GM12873 (cell line): Measurements from ENCODE around the gene SSBP4.
A peak's percentile ranks its signal among the peaks of the same experiment; 100 is the strongest.

Experiments used
- TF ChIP-seq, protein P1 (sequence below): IDR thresholded peaks from 2 replicates; pipeline ENCODE4 v1.5.1; 2012; ENCODE audit warnings: low read depth, mild to moderate bottlenecking, moderate library complexity, low read length, control low read depth; ENCODE audit not compliant: insufficient read depth; ENCODE audit errors: missing control alignments

Gene SSBP4

DNA sequence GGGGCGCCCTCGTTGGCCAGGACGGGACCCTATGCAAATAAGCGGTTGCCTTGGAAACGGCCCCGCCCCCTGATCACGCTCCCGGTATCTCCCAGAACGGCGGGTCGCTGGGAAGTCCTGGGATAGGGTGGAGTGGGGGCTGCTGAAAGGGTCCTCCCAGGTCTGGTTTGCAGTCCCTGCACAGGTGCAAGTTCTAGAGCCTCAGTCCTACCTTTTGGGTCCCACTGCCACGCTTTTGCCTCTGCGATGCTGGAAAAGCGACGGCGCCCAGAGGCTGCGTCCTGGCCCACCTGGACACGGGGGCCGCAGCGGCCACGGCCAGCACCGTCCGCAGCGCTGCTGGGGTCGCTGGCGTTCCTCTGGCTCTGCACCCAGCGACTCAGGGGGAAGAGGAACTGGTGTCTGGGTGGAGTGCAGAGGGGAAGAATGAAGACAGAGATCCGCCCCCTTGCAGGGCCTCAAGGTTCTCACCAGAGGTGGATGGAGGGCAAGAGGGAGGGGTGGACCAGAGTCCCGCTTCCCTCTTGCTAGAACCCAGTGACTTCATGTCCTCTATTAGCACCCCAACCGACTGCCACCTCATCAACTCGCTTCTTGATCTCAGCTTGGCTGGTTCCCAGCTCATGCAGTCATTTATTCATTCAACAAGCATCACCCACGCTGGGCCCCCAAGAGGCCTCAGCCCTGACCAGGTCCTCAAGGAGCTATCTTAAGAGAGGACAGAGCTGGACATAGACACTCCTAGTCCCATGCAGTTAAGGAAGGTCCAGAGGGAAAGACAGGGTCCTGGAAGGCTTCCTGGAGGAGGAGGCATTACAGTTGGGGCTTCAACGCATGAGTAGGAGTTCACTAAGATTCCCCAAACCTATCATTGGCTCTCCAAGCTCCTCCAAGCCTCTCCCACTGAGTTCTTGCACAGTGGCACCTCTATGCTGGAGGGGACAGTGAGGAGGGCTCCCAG, 21.7 kb upstream of the SSBP4 start, which contains the start of gene LRRC25:
TSS of gene LRRC25 (minus strand) at position 381 of the 961 bp plus-strand sequence. CDS start 659 bp downstream, outside the sequence.
- TF ChIP-seq, protein P1, sequence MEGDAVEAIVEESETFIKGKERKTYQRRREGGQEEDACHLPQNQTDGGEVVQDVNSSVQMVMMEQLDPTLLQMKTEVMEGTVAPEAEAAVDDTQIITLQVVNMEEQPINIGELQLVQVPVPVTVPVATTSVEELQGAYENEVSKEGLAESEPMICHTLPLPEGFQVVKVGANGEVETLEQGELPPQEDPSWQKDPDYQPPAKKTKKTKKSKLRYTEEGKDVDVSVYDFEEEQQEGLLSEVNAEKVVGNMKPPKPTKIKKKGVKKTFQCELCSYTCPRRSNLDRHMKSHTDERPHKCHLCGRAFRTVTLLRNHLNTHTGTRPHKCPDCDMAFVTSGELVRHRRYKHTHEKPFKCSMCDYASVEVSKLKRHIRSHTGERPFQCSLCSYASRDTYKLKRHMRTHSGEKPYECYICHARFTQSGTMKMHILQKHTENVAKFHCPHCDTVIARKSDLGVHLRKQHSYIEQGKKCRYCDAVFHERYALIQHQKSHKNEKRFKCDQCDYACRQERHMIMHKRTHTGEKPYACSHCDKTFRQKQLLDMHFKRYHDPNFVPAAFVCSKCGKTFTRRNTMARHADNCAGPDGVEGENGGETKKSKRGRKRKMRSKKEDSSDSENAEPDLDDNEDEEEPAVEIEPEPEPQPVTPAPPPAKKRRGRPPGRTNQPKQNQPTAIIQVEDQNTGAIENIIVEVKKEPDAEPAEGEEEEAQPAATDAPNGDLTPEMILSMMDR, result no peak

DNA sequence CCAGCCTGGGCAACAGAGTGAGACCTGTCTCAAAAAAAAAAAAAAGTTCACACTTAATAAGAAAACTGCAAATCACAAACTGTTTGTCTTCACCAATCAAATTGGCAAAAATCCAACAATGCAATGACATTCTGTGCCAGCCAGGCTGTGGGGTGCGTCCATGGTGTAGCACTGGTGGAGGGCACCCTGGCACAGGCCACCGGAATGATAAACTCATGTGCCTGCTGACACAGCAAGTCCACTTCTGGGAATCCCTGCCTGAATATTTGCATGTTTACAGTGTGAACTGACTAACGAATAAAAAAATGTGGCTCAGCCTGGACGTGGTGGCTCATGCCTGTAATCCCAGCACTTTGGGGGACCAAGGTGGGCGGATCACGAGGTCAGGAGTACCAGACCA, 20.2 kb upstream of the SSBP4 start:
- TF ChIP-seq, protein P1, result no peak

- TF ChIP-seq, protein P1, result peak; percentile 49
These were observed 17.6 kb upstream of the SSBP4 start for GRCh38 chr19:18401580-18402112.

GRCh38 chr19:18406749-18407148, 12.4 kb upstream of the SSBP4 start:
- TF ChIP-seq, protein P1, result no peak

DNA sequence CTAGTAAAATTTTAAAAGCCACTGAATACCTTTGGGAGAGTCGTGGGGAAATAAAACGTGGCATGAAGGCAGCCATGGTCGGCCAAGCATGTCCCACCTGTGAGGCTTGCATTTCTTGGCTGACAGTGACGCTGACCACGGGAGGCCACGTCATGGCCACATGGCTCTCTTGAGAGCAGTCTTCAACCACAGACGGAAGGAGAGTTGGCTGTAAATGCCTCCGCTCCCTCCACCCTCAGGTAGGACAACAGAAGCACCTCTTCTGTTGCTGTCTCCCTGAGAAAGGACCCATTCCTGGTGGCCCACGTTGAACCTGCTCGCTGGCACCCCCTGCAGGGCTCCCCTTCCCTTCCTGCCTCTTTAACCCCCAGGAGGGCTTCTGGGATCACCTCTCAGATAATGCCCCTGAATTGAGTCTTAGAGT, 11.1 kb upstream of the SSBP4 start:
- TF ChIP-seq, protein P1, result peak; percentile 73

DNA sequence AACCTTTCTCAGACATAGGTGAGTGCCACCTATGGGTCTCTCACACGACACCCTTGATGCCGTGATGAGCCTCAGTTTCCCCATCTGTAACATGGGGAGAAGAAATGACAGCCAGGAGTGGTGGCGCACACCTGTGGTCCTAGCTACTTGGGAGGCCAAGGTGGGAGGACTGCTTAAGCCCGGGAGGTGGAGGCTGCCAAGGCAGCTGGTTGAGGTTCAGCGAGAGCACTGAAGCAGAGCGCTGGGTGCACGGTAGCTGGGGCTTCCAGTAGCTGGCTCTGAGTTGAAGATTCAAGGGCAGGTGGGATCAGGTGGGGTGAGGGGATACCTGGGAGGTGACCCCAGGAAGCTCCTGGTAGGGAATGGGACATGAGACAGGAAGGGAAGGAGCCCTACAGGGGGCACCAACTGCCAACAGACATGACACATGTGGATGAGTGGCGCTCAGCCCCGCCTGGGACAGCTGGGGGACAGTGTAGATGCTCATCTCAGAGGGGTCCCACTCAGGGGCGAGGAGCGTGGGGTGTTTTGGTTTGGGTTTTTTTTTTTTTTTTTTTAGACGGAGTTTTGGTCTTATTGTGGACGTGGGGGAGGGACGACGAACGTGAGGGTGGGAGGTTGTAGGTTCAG, 6.5 kb upstream of the SSBP4 start:
- TF ChIP-seq, protein P1, result no peak
